Loucy (cell line): ENCODE measurements around the gene CPHXL2.

Experiments used
- CTCF ChIP-seq: fragments of 200-600 bp; sonication (generic); conservative IDR thresholded peaks from 2 replicates; pipeline ENCODE4 v1.5.1; 2014; ENCODE audit warnings: mild to moderate bottlenecking, antibody characterized with exemption, low read length
- EZH2phosphoT487 ChIP-seq: fragments of 200-600 bp; IDR thresholded peaks from 2 replicates; pipeline ENCODE4 v1.6.1; 2018; ENCODE audit warnings: antibody characterized with exemption, mild to moderate bottlenecking, moderate library complexity, borderline replicate concordance

- TF ChIP-seq CTCF (no peak), EZH2phosphoT487 (no peak)
Measured at GRCh38 chr16:75676909-75677308, at the start of gene CPHXL2.
